GM12878 (cell line): Measurements from ENCODE around the gene PLEKHG4B. TPM values are rescaled to one million over a fixed set of nuclear protein-coding genes. Genes with fewer than 3 reads are reported as not detected.

ENCODE experiments used
- ATAC-seq: fragments of 200-7000 bp; cut with Tn5 transposase; 3 replicates; pipeline ENCODE4 v1.9.1; 2020; ENCODE audit warnings: mild to moderate bottlenecking, moderate library complexity
- BruUV-seq: library from RNA; stranded (reverse); fragments of 400-500 nt; replicated peaks from 2 replicates; lab custom pipeline; 2021; lab: Mats Ljungman, UMichigan
- CTCF ChIA-PET: fragments of 300-600 bp; sonication (Branson Sonifier 250); formaldehyde crosslinking; extraction: SDS; loops from one replicate; lab custom pipeline; 2021; ENCODE audit warnings: inconsistent platforms; lab: Yijun Ruan, JAX
- POLR2A ChIA-PET: fragments of 350-600 bp; formaldehyde crosslinking; extraction: SDS; loops from one replicate; lab custom pipeline; 2021; ENCODE audit warnings: inconsistent platforms; lab: Charles Lee
- RAD21 ChIA-PET: fragments of 300-600 bp; sonication (Branson Sonifier 250); formaldehyde crosslinking; loops from one replicate; lab custom pipeline; 2023; ENCODE audit warnings: antibody characterized with exemption; ENCODE audit not compliant: unreplicated experiment; lab: Charles Lee
- SMC1A ChIA-PET: fragments of 300-600 bp; sonication (Branson Sonifier 250); formaldehyde crosslinking; loops from one replicate; lab custom pipeline; 2023; ENCODE audit not compliant: unreplicated experiment, uncharacterized antibody; lab: Charles Lee
- DNase-seq: peaks from one replicate; pipeline ENCODE4 v3.0.0-alpha.2; 2011; ENCODE audit warnings: low read depth, low spot score
- FAIRE-seq: peaks from 3 replicates; lab custom pipeline; 2011; peaks lifted over from hg19 to GRCh38; lab: Jason Lieb, UNC
- H2AFZ ChIP-seq: 2 replicates; pipeline ENCODE4 v1.6.0; 2011; ENCODE audit warnings: low read depth, low read length, control low read depth; ENCODE audit not compliant: control insufficient read depth
- H3K27ac ChIP-seq: 2 replicates; pipeline ENCODE4 v1.5.1; 2011; ENCODE audit warnings: control low read depth; ENCODE audit not compliant: control insufficient read depth, insufficient read depth
- H3K27me3 ChIP-seq, 2 experiments: replicated peaks in 1 of 2; 2 replicates each; pipeline versions ENCODE4 v1.6.0 to v1.6.1; 2011; ENCODE audit warnings: low read length in 1 of 2; ENCODE audit not compliant: control insufficient read depth in 2 of 2, insufficient read depth in 2 of 2
- H3K36me3 ChIP-seq, 2 experiments: 2 replicates each; pipeline ENCODE4 v1.5.1; 2011; ENCODE audit warnings: low read length in 1 of 2; ENCODE audit not compliant: control insufficient read depth in 2 of 2, insufficient read depth in 2 of 2
- H3K4me1 ChIP-seq: 2 replicates; pipeline ENCODE4 v1.6.1; 2011; ENCODE audit warnings: mild to moderate bottlenecking, low read length, moderate library complexity, mixed read lengths; ENCODE audit not compliant: control insufficient read depth, insufficient read depth
- H3K4me2 ChIP-seq: 2 replicates; pipeline ENCODE4 v1.6.0; 2011; ENCODE audit warnings: control low read depth; ENCODE audit not compliant: control insufficient read depth, insufficient read depth
- H3K4me3 ChIP-seq: fragments of 200-600 bp; sonication (generic); 2 replicates; pipeline ENCODE4 v1.5.1; 2016
- H3K79me2 ChIP-seq: 2 replicates; pipeline ENCODE4 v1.6.0; 2011; ENCODE audit warnings: low read length; ENCODE audit not compliant: control insufficient read depth, insufficient read depth
- H3K9ac ChIP-seq: 2 replicates; pipeline ENCODE4 v1.8.0; 2011; ENCODE audit warnings: low read length, control low read depth, mixed read lengths; ENCODE audit not compliant: control insufficient read depth, insufficient read depth
- H3K9me3 ChIP-seq: replicated peaks from 3 replicates; pipeline ENCODE4 v1.5.1; 2011; ENCODE audit warnings: mild to moderate bottlenecking, low read length; ENCODE audit not compliant: control insufficient read depth, insufficient read depth
- H4K20me1 ChIP-seq: 2 replicates; pipeline ENCODE4 v1.6.0; 2011; ENCODE audit not compliant: control insufficient read depth, insufficient read depth
- BCL11A ChIP-seq: IDR thresholded peaks from 2 replicates; pipeline ENCODE4 v1.6.1; 2011; ENCODE audit warnings: low read depth, low read length
- JUND ChIP-seq: IDR thresholded peaks from 2 replicates; pipeline ENCODE4 v1.6.1; 2012; ENCODE audit warnings: low read depth, mild to moderate bottlenecking, low read length, improper control_type of control experiment, moderate library complexity
- MYC ChIP-seq: IDR thresholded peaks from 2 replicates; pipeline ENCODE4 v1.6.1; 2011; ENCODE audit warnings: mild to moderate bottlenecking, low read length, moderate library complexity, inconsistent platforms; ENCODE audit not compliant: insufficient read depth, insufficient replicate concordance, insufficient read length, severe bottlenecking
- NFXL1 ChIP-seq: fragments of 450-650 bp; IDR thresholded peaks from 2 replicates; pipeline ENCODE4 v1.6.1; 2017; ENCODE audit warnings: antibody characterized with exemption, mild to moderate bottlenecking, borderline replicate concordance
- PBX3 ChIP-seq: IDR thresholded peaks from 2 replicates; pipeline ENCODE4 v1.6.1; 2011; ENCODE audit warnings: mild to moderate bottlenecking, low read depth, low read length, moderate library complexity; ENCODE audit not compliant: insufficient replicate concordance
- POLR2AphosphoS5 ChIP-seq: IDR thresholded peaks from 2 replicates; pipeline ENCODE4 v1.6.1; 2011; ENCODE audit warnings: mild to moderate bottlenecking, low read length, inconsistent platforms
- WGBS: methylation state at CpG from one replicate; pipeline ENCODE4 v1.1.6; 2016; ENCODE audit warnings: low lambda C conversion rate; ENCODE audit not compliant: insufficient replicate concordance, insufficient coverage; ENCODE audit errors: missing lambda C conversion rate; 5-methylcytosine and 5-hydroxymethylcytosine counted together
- in situ Hi-C: fragments of 300-500 bp; cut with MboI; formaldehyde crosslinking; loops from 9 replicates; pipeline ENCODE4 v1.14.3; 2018; ENCODE audit warnings: mixed read lengths
- intact Hi-C: fragments of 100-400 bp; cut with micrococcal nuclease; formaldehyde crosslinking; loops from one replicate; pipeline ENCODE4 v1.14.2; 2022; ENCODE audit not compliant: unreplicated experiment
- polyA plus RNA-seq, 11 experiments: library from polyadenylated mRNA; depleted of rRNA in 4 of 11; unstranded in 6 of 11; stranded (reverse) in 5 of 11; fragments of >200 nt; fragmentation: Nextera tagmentation in 4 of 11; fragmentation: Illumina TruSeq in 1 of 11; extraction: Ambion mirVana in 4 of 11; extraction: Trizol in 1 of 11; gene quantifications; 1 replicate in 1 of 11; 2 replicates in 10 of 11; pipeline versions ENCODE4 v1.2.1 to v1.2.3, GENCODE V29; 2011 to 2016; ENCODE audit warnings: inconsistent platforms in 2 of 11, missing spikeins in 2 of 11, low read depth in 1 of 11
- total RNA-seq, 4 experiments: library from RNA; depleted of rRNA in 3 of 4; stranded (reverse); fragments of >200 nt in 3 of 4; fragmentation: Illumina TruSeq in 1 of 4; extraction: Trizol in 1 of 4; gene quantifications; 2 replicates each; pipeline versions ENCODE4 v1.2.1 to v1.2.3, GENCODE V29; 2013 to 2021
- TF ChIP-seq, protein P1 (sequence below): fragments of 450-650 bp; conservative IDR thresholded peaks from 2 replicates; pipeline ENCODE4 v1.6.1; 2017; ENCODE audit warnings: mild to moderate bottlenecking, moderate library complexity

The PLEKHG4B gene
- total and polyA plus RNA-seq, 10 of the 15 experiments (the other 5 are each of a cell fraction or from before 2014, with no cell fraction given) = under 0.01 to 0.05 (median 0.01) TPM; not detected in 6

DNA sequence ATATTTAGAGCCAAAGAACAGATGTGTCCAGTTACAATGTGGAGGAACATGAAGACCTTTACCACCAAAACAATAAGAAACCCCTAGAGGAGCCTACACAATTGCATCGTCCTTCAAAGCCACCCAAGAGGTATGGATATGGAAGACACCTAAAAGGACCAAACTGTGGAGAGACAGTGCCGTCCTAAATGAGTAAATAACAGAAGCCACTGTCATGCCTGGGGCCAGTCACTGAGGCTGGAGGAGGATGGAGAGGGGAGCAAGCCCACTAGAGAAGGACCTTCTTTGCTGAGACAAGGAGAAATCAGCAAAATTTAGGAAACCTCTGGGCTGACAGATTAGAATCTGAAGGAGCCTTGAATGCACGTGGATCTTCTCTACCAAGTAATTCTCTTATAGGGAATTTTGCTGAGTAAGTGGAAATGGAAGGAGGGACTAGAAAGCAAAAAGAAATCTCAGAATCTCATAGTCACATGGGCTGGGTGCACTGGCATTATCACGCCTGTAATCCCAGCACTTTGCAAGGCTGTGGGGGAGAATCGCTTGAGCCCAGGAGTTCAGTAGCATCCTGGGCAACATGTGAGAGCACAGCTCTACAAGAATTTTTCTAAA lies 27.6 kb downstream of the PLEKHG4B start:
- Histone ChIP-seq H3K4me1 (no peaks in the 10 kb centered on the region), H3K27ac (no peak overlapping the region), H3K9ac (no peak overlapping the region)
- RAD21 ChIA-PET = no interaction called here
- intact Hi-C loops = no loop called here
- TF ChIP-seq JUND = no peak
- TF ChIP-seq MYC = no peak
- TF ChIP-seq NFXL1 = no peak
- no peak for TF ChIP-seq BCL11A
- TF ChIP-seq PBX3 = no peak
- TF ChIP-seq, protein P1, sequence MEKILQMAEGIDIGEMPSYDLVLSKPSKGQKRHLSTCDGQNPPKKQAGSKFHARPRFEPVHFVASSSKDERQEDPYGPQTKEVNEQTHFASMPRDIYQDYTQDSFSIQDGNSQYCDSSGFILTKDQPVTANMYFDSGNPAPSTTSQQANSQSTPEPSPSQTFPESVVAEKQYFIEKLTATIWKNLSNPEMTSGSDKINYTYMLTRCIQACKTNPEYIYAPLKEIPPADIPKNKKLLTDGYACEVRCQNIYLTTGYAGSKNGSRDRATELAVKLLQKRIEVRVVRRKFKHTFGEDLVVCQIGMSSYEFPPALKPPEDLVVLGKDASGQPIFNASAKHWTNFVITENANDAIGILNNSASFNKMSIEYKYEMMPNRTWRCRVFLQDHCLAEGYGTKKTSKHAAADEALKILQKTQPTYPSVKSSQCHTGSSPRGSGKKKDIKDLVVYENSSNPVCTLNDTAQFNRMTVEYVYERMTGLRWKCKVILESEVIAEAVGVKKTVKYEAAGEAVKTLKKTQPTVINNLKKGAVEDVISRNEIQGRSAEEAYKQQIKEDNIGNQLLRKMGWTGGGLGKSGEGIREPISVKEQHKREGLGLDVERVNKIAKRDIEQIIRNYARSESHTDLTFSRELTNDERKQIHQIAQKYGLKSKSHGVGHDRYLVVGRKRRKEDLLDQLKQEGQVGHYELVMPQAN = no peak
- no peak for TF ChIP-seq POLR2AphosphoS5
- TF ChIP-seq, all 136 proteins: peak for 0
- Histone ChIP-seq H3K36me3 (no peaks in the 10 kb centered on the region), H3K4me2 (no peak overlapping the region), H2AFZ (no peak overlapping the region), H3K79me2 (no peaks in the 10 kb centered on the region), H4K20me1 (no peaks in the 10 kb centered on the region), H3K9me3 (no peaks in the 10 kb centered on the region; the same call in 1 of the 3 replicates), H3K27me3 (no peaks in the 10 kb centered on the region), H3K4me3 (no peak overlapping the region)
- WGBS = 32% methylated on average over 5 of the region's 5 CpGs
- no TSS peak for BruUV-seq
- ATAC-seq = no peak
- no peak for FAIRE-seq
- ChIA-PET CTCF (no interaction called here), SMC1A (no interaction called here), POLR2A (no interaction called here)
- in situ Hi-C loops = no loop called here
- DNase-seq = no peak
